Ovary (tissue), 3 donors: ENCODE results near the gene CMTM7.

Source experiments
- CTCF ChIP-seq, 3 donors: fragments of 450-650 bp in 2 of 3; fragments of 200-600 bp in 1 of 3; IDR thresholded peaks; one replicate each; pipeline versions ENCODE4 v1.5.1 to v1.8.0; 2016 to 2022; ENCODE audit warnings: antibody characterized with exemption in 3 of 3, mild to moderate bottlenecking in 1 of 3
- EP300 ChIP-seq: sonication (generic); formaldehyde crosslinking; IDR thresholded peaks from one replicate; pipeline ENCODE4 v1.6.1; 2017; ENCODE audit warnings: antibody characterized with exemption
- donor health status: DM: no; HTN: no; CAD: no.

DNA sequence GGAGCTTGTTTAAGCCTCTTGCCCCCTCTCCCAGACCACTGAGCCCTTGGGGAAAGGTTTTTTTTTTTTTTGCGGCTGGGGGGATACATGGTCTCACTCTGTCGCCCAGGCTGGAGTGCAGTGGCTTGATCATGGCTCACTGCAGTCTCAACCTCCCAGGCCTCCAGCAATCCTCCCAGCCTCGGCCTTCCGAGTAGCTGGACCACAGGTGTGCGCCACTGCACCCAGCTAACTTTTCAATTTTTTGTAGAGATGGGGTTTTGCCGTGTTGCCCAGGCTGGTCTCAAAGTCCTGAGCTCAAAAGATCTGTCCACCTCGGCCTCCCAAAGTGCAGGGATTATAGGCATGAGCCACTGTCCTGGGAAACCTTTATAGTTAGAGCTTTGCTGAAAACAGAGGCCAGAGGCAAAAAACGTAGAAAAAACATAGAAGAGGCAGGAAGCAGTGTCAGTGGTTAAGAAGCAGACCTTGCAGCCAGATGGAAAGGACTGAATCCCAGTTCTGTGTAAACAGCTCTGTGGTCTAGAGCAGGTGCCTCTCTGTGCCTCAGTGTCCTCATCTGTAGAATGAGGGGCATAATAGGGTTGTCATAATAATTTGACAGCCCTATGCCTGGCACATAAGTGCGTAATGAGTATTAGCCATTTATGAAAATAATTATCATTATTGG lies 33.1 kb downstream of the CMTM7 start:
- TF ChIP-seq CTCF (IDR thresholded peaks at IDR 0.05) = no peak
- TF ChIP-seq EP300 = no peak
